Measurements from ENCODE around the gene NUBP1.

NUBP1 gene

GRCh38 chr16:10808850-10809249 lies 65.2 kb downstream of the NUBP1 start:
- no peak for DNase-seq

GRCh38 chr16:10809706-10810105 lies 66.1 kb downstream of the NUBP1 start:
- DNase-seq = no peak

- no peak for DNase-seq
Measured at GRCh38 chr16:10812312-10813098, 68.9 kb downstream of the NUBP1 start.

GRCh38 chr16:10813099-10813455 lies 69.4 kb downstream of the NUBP1 start:
- no peak for DNase-seq

- DNase-seq = no peak
Measured at GRCh38 chr16:10817514-10817913, 73.9 kb downstream of the NUBP1 start.

GRCh38 chr16:10817963-10818941 lies 74.6 kb downstream of the NUBP1 start, which contains the start of gene TVP23A:
Gene TVP23A (minus strand): TSS chr16:10818794. CDS start chr16:10818493, 301 bp downstream.
- no peak for DNase-seq

All from DMS 273 treated with DMSO at 0.1 percent for 48 hours (cell line).